Nephron (organoid): ENCODE measurements around the gene IZUMO2.

ENCODE experiments used
- H3K27ac Mint-ChIP-seq, 3 experiments: 2 replicates each; pipeline ENCODE4 v1.8.0; 2020; ENCODE audit warnings: mixed read lengths in 3 of 3, mild to moderate bottlenecking in 2 of 3, moderate library complexity in 1 of 3
- H3K27me3 Mint-ChIP-seq: 2 replicates; pipeline ENCODE4 v1.8.0; 2021; ENCODE audit warnings: low read depth, mild to moderate bottlenecking, moderate library complexity, mixed read lengths
- H3K36me3 Mint-ChIP-seq: 2 replicates; pipeline ENCODE4 v1.8.0; 2020; ENCODE audit warnings: low read depth, mixed read lengths
- H3K4me1 Mint-ChIP-seq: 2 replicates; pipeline ENCODE4 v1.8.0; 2020; ENCODE audit warnings: mixed read lengths
- H3K4me3 Mint-ChIP-seq, 3 experiments: 2 replicates each; pipeline ENCODE4 v1.8.0; 2020; ENCODE audit warnings: mild to moderate bottlenecking in 3 of 3, mixed read lengths in 3 of 3, moderate library complexity in 2 of 3
- H3K9me3 Mint-ChIP-seq: 2 replicates; pipeline ENCODE4 v1.8.0; 2020; ENCODE audit warnings: mixed read lengths
- TF ChIP-seq, protein P1 (sequence below), 3 experiments: fragments of 200-600 bp; sonication (generic); IDR thresholded peaks; one replicate each; pipeline ENCODE4 v1.5.0; 2021; ENCODE audit warnings: antibody characterized with exemption in 3 of 3; ENCODE audit not compliant: unreplicated experiment in 3 of 3

The IZUMO2 gene

GRCh38 chr19:50158577-50158976, 4.5 kb downstream of the IZUMO2 start:
- no peaks in the 10 kb centered on the region for H3K36me3 Mint-ChIP-seq
- H3K9me3 Mint-ChIP-seq, result peaks cover 6% of the 10 kb centered on the region
- peaks cover 22% of the 10 kb centered on the region for H3K27me3 Mint-ChIP-seq
- no peak overlapping the region for H3K27ac Mint-ChIP-seq
- no peaks in the 10 kb centered on the region for H3K4me1 Mint-ChIP-seq
- H3K4me3 Mint-ChIP-seq, result no peak overlapping the region
- TF ChIP-seq, protein P1, sequence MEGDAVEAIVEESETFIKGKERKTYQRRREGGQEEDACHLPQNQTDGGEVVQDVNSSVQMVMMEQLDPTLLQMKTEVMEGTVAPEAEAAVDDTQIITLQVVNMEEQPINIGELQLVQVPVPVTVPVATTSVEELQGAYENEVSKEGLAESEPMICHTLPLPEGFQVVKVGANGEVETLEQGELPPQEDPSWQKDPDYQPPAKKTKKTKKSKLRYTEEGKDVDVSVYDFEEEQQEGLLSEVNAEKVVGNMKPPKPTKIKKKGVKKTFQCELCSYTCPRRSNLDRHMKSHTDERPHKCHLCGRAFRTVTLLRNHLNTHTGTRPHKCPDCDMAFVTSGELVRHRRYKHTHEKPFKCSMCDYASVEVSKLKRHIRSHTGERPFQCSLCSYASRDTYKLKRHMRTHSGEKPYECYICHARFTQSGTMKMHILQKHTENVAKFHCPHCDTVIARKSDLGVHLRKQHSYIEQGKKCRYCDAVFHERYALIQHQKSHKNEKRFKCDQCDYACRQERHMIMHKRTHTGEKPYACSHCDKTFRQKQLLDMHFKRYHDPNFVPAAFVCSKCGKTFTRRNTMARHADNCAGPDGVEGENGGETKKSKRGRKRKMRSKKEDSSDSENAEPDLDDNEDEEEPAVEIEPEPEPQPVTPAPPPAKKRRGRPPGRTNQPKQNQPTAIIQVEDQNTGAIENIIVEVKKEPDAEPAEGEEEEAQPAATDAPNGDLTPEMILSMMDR (IDR thresholded peaks at IDR 0.05; ENCODE audit: unreplicated experiment in 3 of 3), result no peak

- Mint-ChIP-seq H3K9me3 (peaks cover 6% of the 10 kb centered on the region), H3K4me3 (no peak overlapping the region), H3K27me3 (peaks cover 23% of the 10 kb centered on the region), H3K4me1 (no peaks in the 10 kb centered on the region), H3K27ac (no peak overlapping the region), H3K36me3 (no peaks in the 10 kb centered on the region)
- TF ChIP-seq, protein P1 (IDR thresholded peaks at IDR 0.05; ENCODE audit: unreplicated experiment in 3 of 3), result no peak
These were observed 7.5 kb downstream of the IZUMO2 start for GRCh38 chr19:50155520-50156109.

DNA sequence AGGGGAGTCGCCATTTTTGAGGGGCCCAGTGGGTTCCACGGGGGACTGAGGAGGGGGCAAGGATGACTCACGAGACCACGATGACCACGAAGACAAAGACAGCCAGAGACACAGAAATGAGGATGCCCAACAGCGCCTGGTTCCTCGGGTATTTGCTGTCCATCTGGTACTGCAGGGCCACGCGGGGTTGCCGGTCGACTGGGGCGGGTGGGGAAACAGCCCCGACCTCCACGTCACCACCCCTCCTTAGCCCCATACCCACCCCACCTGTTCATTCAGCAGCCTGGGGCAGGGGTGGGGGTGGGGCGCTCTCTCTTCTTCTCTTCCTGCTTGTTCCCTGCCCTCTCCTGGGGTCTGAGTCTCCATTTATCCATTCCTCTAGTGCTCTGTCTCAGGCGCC, 8.6 kb downstream of the IZUMO2 start:
- Mint-ChIP-seq H3K27me3 (peaks cover 29% of the 10 kb centered on the region), H3K36me3 (no peaks in the 10 kb centered on the region), H3K9me3 (peaks cover 6% of the 10 kb centered on the region), H3K4me1 (no peaks in the 10 kb centered on the region), H3K27ac (no peak overlapping the region), H3K4me3 (no peak overlapping the region)
- TF ChIP-seq, protein P1 (IDR thresholded peaks at IDR 0.05; ENCODE audit: unreplicated experiment in 3 of 3), result no peak

DNA sequence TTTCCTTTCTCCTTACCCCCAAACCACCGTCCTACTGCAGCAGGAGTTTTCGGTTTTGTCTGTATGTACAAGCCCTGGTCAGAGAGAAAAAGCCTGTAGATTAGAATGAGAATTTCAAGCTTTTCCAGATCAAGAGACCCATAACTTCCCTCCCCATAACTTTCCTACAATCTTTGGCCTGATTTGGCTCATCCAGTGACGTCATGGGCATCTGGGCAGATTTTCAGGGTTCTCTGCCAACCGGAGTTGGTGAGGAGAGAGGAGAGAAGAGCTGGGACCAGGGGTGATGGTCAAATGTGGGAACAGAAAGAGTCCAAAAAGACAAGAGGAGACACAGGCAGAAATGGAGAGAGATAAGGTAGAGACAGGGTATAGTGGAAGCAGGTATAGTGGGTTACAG, 10.5 kb downstream of the IZUMO2 start:
- Mint-ChIP-seq H3K27ac (no peak overlapping the region), H3K36me3 (no peaks in the 10 kb centered on the region), H3K9me3 (peaks cover 9% of the 10 kb centered on the region), H3K4me3 (no peak overlapping the region), H3K27me3 (peaks cover 29% of the 10 kb centered on the region), H3K4me1 (no peaks in the 10 kb centered on the region)
- TF ChIP-seq, protein P1 (IDR thresholded peaks at IDR 0.05; ENCODE audit: unreplicated experiment in 3 of 3), result no peak

DNA sequence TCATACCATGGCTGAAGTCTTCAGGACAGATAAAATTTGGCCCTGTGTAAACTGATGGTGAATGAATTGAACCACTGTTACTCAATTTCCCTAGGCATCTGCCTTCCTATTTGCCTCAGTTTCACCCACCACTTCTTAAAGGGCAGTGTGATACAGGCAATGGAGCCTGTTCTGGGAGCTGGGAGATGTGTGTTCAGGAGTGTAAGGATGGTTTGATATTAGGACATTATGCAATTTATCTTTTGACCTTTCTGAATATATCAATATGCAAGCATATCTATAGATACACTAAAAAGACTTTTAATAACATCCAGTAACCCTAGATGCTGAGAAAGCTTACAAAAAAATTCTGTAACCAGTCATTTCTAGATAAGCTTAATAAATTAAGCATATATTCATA, 14.6 kb downstream of the IZUMO2 start:
- H3K4me1 Mint-ChIP-seq, result no peaks in the 10 kb centered on the region
- H3K9me3 Mint-ChIP-seq, result peaks cover 5% of the 10 kb centered on the region
- H3K36me3 Mint-ChIP-seq, result no peaks in the 10 kb centered on the region
- peak overlapping the region; percentile 87 to 89 (median 88) for H3K4me3 Mint-ChIP-seq
- TF ChIP-seq, protein P1 (IDR thresholded peaks at IDR 0.05; ENCODE audit: unreplicated experiment in 3 of 3), result no peak
- peaks cover 24% of the 10 kb centered on the region for H3K27me3 Mint-ChIP-seq
- no peak overlapping the region for H3K27ac Mint-ChIP-seq
